Thymus (tissue), 11 donors: ENCODE results near the gene SLC33A1. TPM values are rescaled to one million over a fixed set of nuclear protein-coding genes. Genes with fewer than 3 reads are reported as not detected.
"Not testable (repeated sequence)": the region's sequence is repeated elsewhere in the genome, so short reads cannot be mapped to it uniquely, and the experiment has no call there.

Experiments used
- DNase-seq, 9 donors: peaks; one replicate each; pipeline ENCODE4 v3.0.0-alpha.2; 2013; ENCODE audit warnings: low spot score in 9 of 9, low read depth in 6 of 9, missing footprints in 1 of 9
- H3K27ac ChIP-seq, 2 donors: one replicate each; pipeline ENCODE4 v1.5.1; 2013; ENCODE audit warnings: control low read depth in 1 of 2, low read depth in 1 of 2, low read length in 1 of 2, mild to moderate bottlenecking in 1 of 2, moderate library complexity in 1 of 2
- H3K27me3 ChIP-seq, 2 donors: one replicate each; pipeline ENCODE4 v1.5.1; 2013; ENCODE audit warnings: low read length in 1 of 2; ENCODE audit not compliant: control insufficient read depth in 2 of 2, insufficient read depth in 1 of 2
- H3K36me3 ChIP-seq, 2 donors: one replicate each; pipeline ENCODE4 v1.5.1; 2013; ENCODE audit warnings: low read length in 1 of 2, mild to moderate bottlenecking in 1 of 2, moderate library complexity in 1 of 2; ENCODE audit not compliant: control insufficient read depth in 2 of 2, insufficient read depth in 2 of 2
- H3K4me1 ChIP-seq, 2 donors: one replicate each; pipeline ENCODE4 v1.5.1; 2013; ENCODE audit warnings: low read length in 2 of 2; ENCODE audit not compliant: control insufficient read depth in 2 of 2, insufficient read depth in 2 of 2
- H3K4me3 ChIP-seq, 2 donors: one replicate each; pipeline ENCODE4 v1.5.1; 2013; ENCODE audit warnings: low read length in 2 of 2, control low read depth in 1 of 2, mild to moderate bottlenecking in 1 of 2
- H3K9me3 ChIP-seq, 2 donors: one replicate each; pipeline ENCODE4 v1.5.1; 2013; ENCODE audit warnings: low read length in 1 of 2, mild to moderate bottlenecking in 1 of 2; ENCODE audit not compliant: control insufficient read depth in 2 of 2, insufficient read depth in 1 of 2
- WGBS: extraction: QIAGEN DNeasy Blood & Tissue Kit; methylation state at CpG from one replicate; pipeline ENCODE4 v1.1.7; 2013; 5-methylcytosine and 5-hydroxymethylcytosine counted together
- polyA plus RNA-seq: library from polyadenylated mRNA; stranded (reverse); fragments of 200-250 nt; gene quantifications from one replicate; pipeline ENCODE4 v1.2.3, GENCODE V29; 2013
- total RNA-seq: library from RNA; stranded (reverse); fragments of 120-200 nt; gene quantifications from one replicate; pipeline ENCODE4 v1.2.4, GENCODE V29; 2013
- donor health status: healthy.

Gene SLC33A1
- total and polyA plus RNA-seq, 2 donors = 13.9 to 26.6 TPM

DNA sequence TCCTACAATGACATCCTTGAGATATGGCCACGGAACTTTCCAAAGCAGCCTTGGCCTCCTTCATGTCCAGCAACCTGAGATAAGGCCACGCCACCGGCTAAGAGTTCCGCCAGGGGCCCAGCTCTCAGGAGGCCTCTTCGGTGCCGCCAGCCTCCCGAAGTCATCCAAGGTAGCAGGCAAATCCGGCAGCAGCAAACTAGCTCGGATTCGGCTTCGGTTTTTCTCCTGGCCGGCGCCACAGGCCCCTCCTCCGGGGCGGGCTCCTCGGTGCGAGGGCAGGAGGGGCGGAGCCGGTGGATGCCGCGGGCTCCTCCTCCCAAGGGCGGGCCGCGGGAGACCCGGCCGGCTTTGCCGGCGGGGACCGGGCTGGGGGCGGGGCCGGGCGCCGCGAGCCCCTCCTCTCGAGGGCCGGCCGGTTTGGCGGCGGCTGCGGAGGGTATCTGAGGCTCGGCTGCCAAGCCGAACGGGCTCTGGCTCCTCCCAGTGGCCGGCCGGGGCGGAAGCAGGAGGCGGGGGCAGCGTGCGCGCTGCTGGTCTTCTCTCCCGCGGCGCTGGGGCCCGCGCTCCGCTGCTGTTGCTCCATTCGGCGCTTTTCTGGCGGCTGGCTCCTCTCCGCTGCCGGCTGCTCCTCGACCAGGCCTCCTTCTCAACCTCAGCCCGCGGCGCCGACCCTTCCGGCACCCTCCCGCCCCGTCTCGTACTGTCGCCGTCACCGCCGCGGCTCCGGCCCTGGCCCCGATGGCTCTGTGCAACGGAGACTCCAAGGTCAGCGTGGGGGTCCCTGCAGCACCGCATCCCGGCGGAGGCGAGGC lies 16.1 kb upstream of the SLC33A1 start, which contains the start of gene GMPS:
GMPS (plus strand) TSS at position 518 of the 812 bp plus-strand sequence; CDS start at position 739, 221 bp downstream.
- WGBS = under 1% methylated on average over 83 of the region's 83 CpGs
- DNase-seq = peak; percentile 70 to 96 (median 90)
- peak within 1 kb of the TSS; percentile 91 to 93 for H3K27ac ChIP-seq

DNA sequence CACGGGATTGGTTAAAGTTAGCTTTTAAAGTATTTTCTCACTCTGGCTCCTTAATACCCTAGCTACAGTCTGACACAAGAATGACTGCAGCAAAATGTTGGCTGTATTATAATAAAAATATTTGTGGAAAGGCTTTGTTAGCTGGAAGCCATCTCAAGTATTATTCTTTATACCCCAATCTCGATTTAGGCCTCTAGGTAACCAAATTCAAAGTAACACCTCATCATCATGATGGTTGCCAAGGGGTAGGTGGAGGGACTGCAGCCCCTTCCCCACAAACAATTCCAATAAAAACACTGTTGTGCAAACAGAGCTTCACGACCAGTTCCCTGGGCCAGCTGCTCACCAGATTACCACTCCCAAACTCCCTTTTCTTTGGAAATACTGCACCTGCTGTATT lies 15.5 kb upstream of the SLC33A1 start:
- 63% methylated on average over 3 of the region's 3 CpGs for WGBS
- peak overlapping the region; percentile 58 to 96 for H3K4me3 ChIP-seq
- H3K4me1 ChIP-seq = peaks cover 5 to 8% of the 10 kb centered on the region in 2 donors
- no peaks in the 10 kb centered on the region for H3K36me3 ChIP-seq
- H3K27ac ChIP-seq = peak overlapping the region; percentile 91 to 92
- DNase-seq = peak in 1 of 9 donors; percentile 12
- H3K27me3 ChIP-seq = no peaks in the 10 kb centered on the region
- H3K9me3 ChIP-seq = no peaks in the 10 kb centered on the region

More for the DNA sequence above, 16.1 kb upstream of the SLC33A1 start, which contains the start of gene GMPS:
- H3K4me1 ChIP-seq = peaks cover 5 to 8% of the 10 kb centered on the region in 2 donors
- H3K36me3 ChIP-seq = no peaks in the 10 kb centered on the region
- peak within 1 kb of the TSS; percentile 88 to 96 for H3K4me3 ChIP-seq
- H3K9me3 ChIP-seq = no peaks in the 10 kb centered on the region
- no peaks in the 10 kb centered on the region for H3K27me3 ChIP-seq

DNA sequence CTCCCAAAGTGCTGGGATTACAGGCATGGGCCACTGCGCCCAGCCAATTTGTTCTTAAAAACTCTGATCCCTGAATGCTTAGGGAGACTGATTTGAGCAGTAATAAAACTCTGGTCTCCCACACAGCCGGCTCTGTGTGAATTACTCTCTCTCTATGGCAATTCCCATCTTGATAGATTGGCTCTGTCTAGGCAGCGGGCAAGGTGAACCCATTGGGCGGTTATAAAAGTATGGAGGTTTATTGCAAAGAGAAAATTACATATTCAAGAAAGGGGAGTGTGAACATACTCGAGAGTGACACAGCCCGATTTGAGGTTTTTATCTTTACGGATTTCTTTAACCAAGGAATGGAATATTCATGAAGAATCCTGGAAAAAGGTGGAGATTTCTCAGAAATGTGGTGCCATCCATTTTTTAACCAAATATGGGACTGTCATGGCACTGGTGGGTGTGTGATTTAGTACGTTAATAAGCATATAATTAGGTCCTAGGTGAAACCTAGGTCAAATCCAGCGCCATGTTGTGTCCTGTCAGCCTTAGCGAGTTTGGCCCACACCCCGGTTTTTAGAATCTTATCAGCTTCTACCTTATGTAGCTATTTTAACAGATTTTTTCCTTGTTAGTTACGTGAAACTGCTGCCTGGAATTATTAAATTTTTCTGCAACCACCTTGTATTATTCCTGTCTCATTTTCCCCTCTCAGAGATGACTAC lies 9.0 kb upstream of the SLC33A1 start:
- DNase-seq = no peak
- Histone ChIP-seq H3K27me3 (no peaks in the 10 kb centered on the region), H3K4me3 (no peak overlapping the region), H3K4me1 (peaks cover 0 to 9% of the 10 kb centered on the region in 2 donors), H3K9me3 (peaks cover 0 to 4% of the 10 kb centered on the region in 2 donors), H3K27ac (no peak overlapping the region), H3K36me3 (no peaks in the 10 kb centered on the region)
- 94% methylated on average over 12 of the region's 12 CpGs for WGBS

DNA sequence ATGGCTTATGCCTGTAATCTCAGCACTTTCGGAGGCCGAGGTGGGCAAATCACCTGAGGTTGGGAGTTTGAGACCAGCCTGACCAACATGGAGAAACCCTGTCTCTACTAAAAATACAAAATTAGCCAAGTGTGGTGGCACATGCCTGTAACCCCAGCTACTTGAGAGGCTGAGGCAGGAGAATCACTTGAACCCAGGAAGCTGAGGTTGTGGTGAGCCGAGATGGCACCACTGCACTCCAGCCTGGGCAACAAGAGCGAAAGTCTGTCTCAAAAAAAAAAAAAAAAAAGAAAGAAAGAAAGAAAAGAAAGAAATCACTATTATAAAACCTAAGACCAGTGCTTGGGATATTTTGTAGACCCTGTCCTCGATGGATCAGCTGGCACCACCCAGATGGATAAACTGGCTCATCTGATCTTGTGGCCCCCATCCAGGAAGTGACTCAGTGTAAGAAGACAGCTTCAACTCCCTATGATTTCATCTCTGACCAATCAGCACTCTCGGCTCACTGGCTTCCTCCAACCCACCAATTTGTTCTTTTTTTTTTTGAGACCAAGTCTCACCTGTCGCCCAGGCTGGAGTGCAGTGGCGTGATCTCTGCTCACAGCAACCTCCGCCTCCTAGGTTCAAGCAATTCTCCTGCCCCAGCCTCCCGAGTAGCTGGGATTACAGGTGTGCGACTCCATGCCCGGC lies 8.2 kb upstream of the SLC33A1 start:
- H3K27me3 ChIP-seq, H3K9me3 ChIP-seq, H3K4me3 ChIP-seq, H3K4me1 ChIP-seq, H3K27ac ChIP-seq, H3K36me3 ChIP-seq: not testable (repeated sequence)
- DNase-seq = peak in 3 of 9 donors; percentile 33 to 71 (median 52)
- 84% methylated on average over 12 of the region's 12 CpGs for WGBS

DNA sequence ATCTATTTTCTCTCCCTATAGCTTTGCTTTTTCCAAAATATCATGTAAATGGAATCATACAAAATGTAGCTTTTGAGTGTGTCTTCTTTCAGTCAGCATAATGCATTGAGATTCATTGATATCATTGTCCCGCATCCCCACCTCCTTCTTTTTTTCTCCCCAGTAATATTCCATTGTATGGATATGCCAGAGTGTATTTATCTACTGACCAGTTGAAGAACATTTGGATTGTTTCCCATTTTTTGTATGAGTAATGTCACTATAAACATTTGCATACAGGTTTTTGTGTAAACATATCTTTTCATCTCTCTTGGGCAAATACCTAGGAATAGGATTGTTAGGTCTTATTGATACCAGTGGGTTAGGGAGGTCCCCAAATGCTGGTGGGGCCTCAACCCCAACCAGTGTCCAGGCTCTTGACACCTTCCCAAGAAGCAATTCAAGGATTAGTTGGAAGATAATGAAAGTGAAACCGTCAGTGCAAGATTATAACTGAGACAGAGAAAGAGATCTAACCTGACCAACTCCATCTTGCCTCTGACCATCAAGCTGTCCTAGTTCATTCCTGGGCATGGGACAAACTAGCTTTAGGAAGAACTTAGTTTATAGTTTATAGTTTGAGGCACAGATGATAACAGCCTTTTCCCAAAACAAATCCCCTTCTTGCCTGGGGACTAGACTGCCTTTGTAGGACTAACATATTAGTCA lies 7.4 kb upstream of the SLC33A1 start:
- Histone ChIP-seq H3K4me3 (no peak overlapping the region), H3K27ac (no peak overlapping the region), H3K27me3 (no peaks in the 10 kb centered on the region), H3K4me1 (peaks cover 0 to 9% of the 10 kb centered on the region in 2 donors), H3K36me3 (no peaks in the 10 kb centered on the region), H3K9me3 (peaks cover 0 to 4% of the 10 kb centered on the region in 2 donors)
- over 99% methylated on average over 2 of the region's 2 CpGs for WGBS
- no peak for DNase-seq

DNA sequence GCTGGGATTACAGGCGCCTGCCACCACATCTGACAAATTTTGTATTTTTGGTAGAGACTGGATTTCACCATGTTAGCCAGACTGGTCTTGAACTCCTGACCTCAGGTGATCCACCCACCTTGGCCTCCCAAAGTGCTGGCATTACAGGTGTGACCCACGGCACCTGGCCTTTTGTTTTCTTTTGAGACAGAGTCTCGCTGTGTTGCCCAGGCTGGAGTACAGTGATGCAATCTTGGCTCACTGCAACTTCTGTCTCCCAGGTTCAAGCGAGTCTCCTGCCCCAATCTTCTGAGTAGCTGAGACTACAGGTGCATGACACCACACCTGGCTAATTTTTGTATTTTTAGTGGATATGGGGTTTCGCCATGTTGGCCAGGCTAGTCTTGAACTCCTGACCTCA lies 6.2 kb upstream of the SLC33A1 start:
- not testable (repeated sequence) for DNase-seq, H3K4me1 ChIP-seq, H3K9me3 ChIP-seq, H3K36me3 ChIP-seq, H3K27ac ChIP-seq, H3K4me3 ChIP-seq, H3K27me3 ChIP-seq
- WGBS = 96% methylated on average over 5 of the region's 5 CpGs

DNA sequence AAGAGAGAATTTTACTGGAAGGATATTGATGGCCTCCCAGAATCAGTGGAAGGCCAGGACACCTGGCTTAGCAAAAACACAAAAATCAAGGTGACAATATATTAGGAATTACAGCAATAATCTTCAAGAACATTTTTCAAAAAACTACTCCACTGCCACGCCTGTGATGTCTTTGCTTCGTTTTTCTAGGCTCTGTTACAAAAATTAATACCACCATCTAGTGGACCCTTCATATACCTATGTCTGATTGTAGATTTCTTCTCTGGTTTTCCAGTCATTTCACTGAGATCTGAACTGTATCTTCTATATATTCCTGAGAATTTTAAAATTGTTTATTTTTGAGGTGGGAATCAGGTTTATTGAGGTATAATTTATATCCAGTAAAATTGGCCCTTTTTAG lies 5.6 kb upstream of the SLC33A1 start:
- 15% methylated on average over 2 of the region's 2 CpGs for WGBS
- Histone ChIP-seq H3K27ac (no peak overlapping the region), H3K9me3 (peaks cover 0 to 6% of the 10 kb centered on the region in 2 donors), H3K36me3 (no peaks in the 10 kb centered on the region), H3K27me3 (no peaks in the 10 kb centered on the region), H3K4me1 (peaks cover 0 to 13% of the 10 kb centered on the region in 2 donors), H3K4me3 (no peak overlapping the region)
- DNase-seq = peak in 1 of 9 donors; percentile 22

DNA sequence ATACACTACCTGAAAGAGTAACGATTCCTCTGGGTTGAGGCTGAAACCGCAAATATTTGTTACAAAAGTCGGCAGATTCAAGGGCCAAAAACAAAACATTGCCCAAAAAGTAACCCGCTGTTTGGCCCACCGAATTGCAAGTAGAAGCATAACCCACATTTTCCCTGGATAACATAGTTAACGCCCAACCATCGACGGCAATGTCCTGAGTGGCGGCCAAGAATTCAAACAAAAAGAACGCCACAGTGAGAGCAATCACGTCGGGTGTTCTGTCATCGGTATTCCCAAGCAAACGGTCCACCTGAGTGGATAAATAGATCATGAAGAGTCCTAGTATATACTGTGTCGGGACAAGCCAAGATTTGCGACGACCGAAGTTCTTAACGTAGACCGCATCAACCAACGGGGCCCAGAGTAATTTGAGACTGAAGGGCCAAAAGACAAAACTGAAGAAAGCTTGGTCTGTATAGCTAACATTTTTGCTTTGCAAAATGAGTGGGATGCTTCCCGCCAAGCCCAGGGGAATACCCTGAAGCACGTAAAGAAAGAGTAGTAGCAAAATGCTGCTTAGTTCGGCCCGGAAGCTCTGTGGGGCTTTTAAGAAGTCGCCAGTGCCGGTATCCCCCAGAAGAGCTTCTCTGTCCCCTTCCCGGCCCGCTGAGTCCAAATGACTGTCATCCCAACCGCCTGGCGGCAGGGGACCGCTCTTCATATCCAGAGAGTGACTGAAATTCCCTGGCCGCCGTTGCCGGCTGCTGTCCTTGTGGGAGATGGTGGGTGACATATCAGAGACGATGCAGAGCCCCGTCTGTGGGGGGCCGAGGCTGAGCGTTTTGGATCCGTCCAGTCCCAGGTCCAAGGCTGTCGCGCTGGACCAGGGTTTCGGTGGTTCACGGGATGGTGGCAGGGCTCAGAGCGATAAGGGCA lies 750 bp downstream of the SLC33A1 start:
- H3K9me3 ChIP-seq = peaks cover 0 to 5% of the 10 kb centered on the region in 2 donors
- WGBS = 3% methylated on average over 45 of the region's 45 CpGs
- DNase-seq = peak in 4 of 9 donors; percentile 20 to 60 (median 40)
- peak overlapping the region; percentile 64 to 77 for H3K4me3 ChIP-seq
- H3K4me1 ChIP-seq = peaks cover 9 to 23% of the 10 kb centered on the region in 2 donors
- peaks cover 0 to 5% of the 10 kb centered on the region in 2 donors for H3K36me3 ChIP-seq
- peak overlapping the region; percentile 91 to 98 for H3K27ac ChIP-seq
- no peaks in the 10 kb centered on the region for H3K27me3 ChIP-seq
